HCT116 (cell line): ENCODE data around the gene CYB5R3. TPM values are rescaled to one million over a fixed set of nuclear protein-coding genes. Genes with fewer than 3 reads are reported as not detected.

Experiments
- ATAC-seq: fragments of 200-7000 bp; cut with Tn5 transposase; 2 replicates; pipeline ENCODE4 v1.9.1; 2020; ENCODE audit warnings: mild to moderate bottlenecking, moderate library complexity
- BruUV-seq: library from RNA; stranded (reverse); fragments of 400-500 nt; replicated peaks from 2 replicates; lab custom pipeline; 2021; lab: Mats Ljungman, UMichigan
- CTCF ChIA-PET: fragments of 300-600 bp; sonication (Branson Sonifier 250); formaldehyde crosslinking; loops from one replicate; lab custom pipeline; 2021; ENCODE audit warnings: antibody characterized with exemption; lab: Charles Lee
- POLR2A ChIA-PET: fragments of 300-600, 350-600 bp; sonication (Branson Sonifier 250); formaldehyde crosslinking; loops from one replicate; lab custom pipeline; 2021; ENCODE audit warnings: antibody characterized with exemption; lab: Charles Lee
- RAD21 ChIA-PET, 2 experiments: fragments of 300-600 bp; sonication (Branson Sonifier 250); formaldehyde crosslinking; loops; one replicate each; lab custom pipeline; 2023; ENCODE audit warnings: low total read pairs in 2 of 2; ENCODE audit not compliant: uncharacterized antibody in 2 of 2, unreplicated experiment in 2 of 2, low non-redundant PET in 1 of 2; lab: Charles Lee
- DNase-seq: peaks from one replicate; pipeline ENCODE4 v3.0.0-alpha.2; 2010; ENCODE audit warnings: low read depth, low spot score
- H2AFZ ChIP-seq: fragments of 200-600 bp; shearing (Covaris generic), sonication (generic); 2 replicates; pipeline ENCODE4 v1.6.1; 2017; ENCODE audit warnings: low read depth, mixed run types, mixed read lengths, antibody characterized with exemption, low read length; ENCODE audit not compliant: poor library complexity, severe bottlenecking
- H3K27ac ChIP-seq: 2 replicates; pipeline ENCODE4 v1.5.1; 2012; ENCODE audit warnings: low read depth, low read length
- H3K27me3 ChIP-seq: fragments of 200-600 bp; sonication (generic); 2 replicates; pipeline ENCODE4 v1.6.1; 2016; ENCODE audit warnings: mixed run types, low read length, mixed read lengths; ENCODE audit not compliant: insufficient read depth
- H3K36me3 ChIP-seq, 2 experiments: fragments of 200-500 bp in 1 of 2; fragments of 200-600 bp in 1 of 2; sonication (Bioruptor generic) in 1 of 2; sonication (generic) in 1 of 2; 2 replicates each; pipeline versions ENCODE4 v1.5.1 to v1.6.1; 2014 to 2016; ENCODE audit warnings: low read length in 2 of 2, inconsistent platforms in 1 of 2, mixed read lengths in 1 of 2, mixed run types in 1 of 2; ENCODE audit not compliant: insufficient read depth in 2 of 2, control insufficient read depth in 1 of 2
- H3K4me1 ChIP-seq, 2 experiments: fragments of 200-600 bp in 1 of 2; sonication (generic) in 1 of 2; 2 replicates each; pipeline versions ENCODE4 v1.5.1 to v1.6.1; 2012 to 2017; ENCODE audit warnings: low read length in 2 of 2, inconsistent platforms in 1 of 2, mild to moderate bottlenecking in 1 of 2, mixed read lengths in 1 of 2, mixed run types in 1 of 2, moderate library complexity in 1 of 2; ENCODE audit not compliant: insufficient read depth in 2 of 2, control insufficient read depth in 1 of 2
- H3K4me2 ChIP-seq: fragments of 200-600 bp; sonication (generic); 2 replicates; pipeline ENCODE4 v1.6.1; 2017; ENCODE audit warnings: mixed run types, low read length, mixed read lengths
- H3K4me3 ChIP-seq, 2 experiments: fragments of 200-600 bp in 1 of 2; sonication (generic) in 1 of 2; replicated peaks in 1 of 2; 2 replicates each; pipeline ENCODE4 v1.5.1; 2011 to 2016; ENCODE audit warnings: low read length in 2 of 2, control low read depth in 1 of 2, low read depth in 1 of 2, mild to moderate bottlenecking in 1 of 2, mixed read lengths in 1 of 2, mixed run types in 1 of 2
- H3K79me2 ChIP-seq: fragments of 200-600 bp; sonication (generic); 2 replicates; pipeline ENCODE4 v1.6.1; 2017; ENCODE audit warnings: mild to moderate bottlenecking, mixed run types, low read length, moderate library complexity, mixed read lengths; ENCODE audit not compliant: insufficient read depth
- H3K9ac ChIP-seq: fragments of 200-600 bp; sonication (generic); 2 replicates; pipeline ENCODE4 v1.6.1; 2016; ENCODE audit warnings: low read length, mixed read lengths
- H3K9me2 ChIP-seq: fragments of 200-600 bp; sonication (generic), shearing (Covaris generic); 2 replicates; pipeline ENCODE4 v1.6.1; 2017; ENCODE audit warnings: mixed run types, mild to moderate bottlenecking, moderate library complexity; ENCODE audit not compliant: insufficient read depth
- H3K9me3 ChIP-seq, 2 experiments: fragments of 200-500 bp in 1 of 2; fragments of 200-600 bp in 1 of 2; sonication (Bioruptor generic) in 1 of 2; sonication (generic) in 1 of 2; 2 replicates each; pipeline ENCODE4 v1.6.1; 2014 to 2017; ENCODE audit warnings: low read length in 2 of 2, mixed read lengths in 2 of 2, inconsistent platforms in 1 of 2, low read depth in 1 of 2, mild to moderate bottlenecking in 1 of 2, mixed run types in 1 of 2, moderate library complexity in 1 of 2; ENCODE audit not compliant: control insufficient read depth in 1 of 2, insufficient read depth in 1 of 2
- H4K20me1 ChIP-seq: fragments of 200-600 bp; sonication (generic), shearing (Covaris generic); 2 replicates; pipeline ENCODE4 v1.6.1; 2017; ENCODE audit warnings: mixed run types, mild to moderate bottlenecking, moderate library complexity; ENCODE audit not compliant: insufficient read depth
- ATF3 ChIP-seq: IDR thresholded peaks from 2 replicates; pipeline ENCODE4 v1.6.1; 2012
- CBX3 ChIP-seq: IDR thresholded peaks from 2 replicates; pipeline ENCODE4 v1.6.1; 2012; ENCODE audit warnings: low read depth
- CEBPB ChIP-seq: IDR thresholded peaks from 2 replicates; pipeline ENCODE4 v1.6.1; 2012; ENCODE audit warnings: low read depth
- CTCF ChIP-seq, 3 experiments: fragments of 200-600 bp in 1 of 3; sonication (generic) in 1 of 3; IDR thresholded peaks in 2 of 3; conservative IDR thresholded peaks in 1 of 3; 2 replicates each; pipeline ENCODE4 v1.5.1; 2012 to 2017; ENCODE audit warnings: low read depth in 2 of 3, low read length in 2 of 3, antibody characterized with exemption in 1 of 3, borderline replicate concordance in 1 of 3, control low read depth in 1 of 3, mild to moderate bottlenecking in 1 of 3, mixed read lengths in 1 of 3, mixed run types in 1 of 3, moderate library complexity in 1 of 3; ENCODE audit not compliant: insufficient read depth in 1 of 3
- ELF1 ChIP-seq: IDR thresholded peaks from 2 replicates; pipeline ENCODE4 v1.6.1; 2012; ENCODE audit warnings: low read depth, borderline replicate concordance
- EZH2 ChIP-seq: fragments of 200-600 bp; sonication (generic); IDR thresholded peaks from 2 replicates; pipeline ENCODE4 v1.6.1; 2017; ENCODE audit warnings: antibody characterized with exemption, mixed run types
- EZH2phosphoT487 ChIP-seq: fragments of 200-600 bp; IDR thresholded peaks from 2 replicates; pipeline ENCODE4 v1.6.1; 2018; ENCODE audit warnings: antibody characterized with exemption, borderline replicate concordance
- JUND ChIP-seq: IDR thresholded peaks from 2 replicates; pipeline ENCODE4 v1.6.1; 2012
- MAX ChIP-seq: IDR thresholded peaks from 2 replicates; pipeline ENCODE4 v1.6.1; 2012
- POLR2A ChIP-seq: IDR thresholded peaks from 2 replicates; pipeline ENCODE4 v1.7.0; 2011; ENCODE audit warnings: borderline replicate concordance; ENCODE audit not compliant: insufficient read depth, insufficient read length; ENCODE audit errors: extremely low read depth
- RAD21 ChIP-seq: IDR thresholded peaks from 2 replicates; pipeline ENCODE4 v1.6.1; 2012; ENCODE audit warnings: low read depth, mild to moderate bottlenecking
- REST ChIP-seq: IDR thresholded peaks from 2 replicates; pipeline ENCODE4 v1.6.1; 2012; ENCODE audit warnings: low read depth
- SIN3A ChIP-seq: IDR thresholded peaks from 2 replicates; pipeline ENCODE4 v1.6.1; 2012; ENCODE audit warnings: low read depth
- ZFX ChIP-seq: fragments of 450-650 bp; IDR thresholded peaks from 2 replicates; pipeline ENCODE4 v1.6.1; 2017
- ZNF274 ChIP-seq: fragments of 200-500 bp; sonication (Bioruptor generic); IDR thresholded peaks from 2 replicates; pipeline ENCODE4 v1.6.1; 2014; ENCODE audit warnings: mild to moderate bottlenecking, low read depth, low read length, inconsistent platforms
- intact Hi-C: fragments of 100-400 bp; cut with micrococcal nuclease; formaldehyde crosslinking; loops from 2 replicates; pipeline ENCODE4 v1.10.0; 2022
- total RNA-seq: library from RNA; stranded (reverse); gene quantifications from one replicate; pipeline ENCODE4 v1.2.1, GENCODE V29; 2021; ENCODE audit not compliant: unreplicated experiment

The CYB5R3 gene
- total RNA-seq, 1 experiment from 2014 or later = 127 TPM

GRCh38 chr22:42680648-42681047 is 31.5 kb upstream of the CYB5R3 start (continued):
- no peak for TF ChIP-seq ZFX
- TF ChIP-seq RAD21 = no peak

- ChIA-PET RAD21 (no interaction called here), CTCF (no interaction called here), POLR2A (no interaction called here)
- Histone ChIP-seq H2AFZ (no peak overlapping the region), H3K4me2 (no peak overlapping the region), H3K9me2 (no peaks in the 10 kb centered on the region), H3K4me1 (peaks cover 6 to 12% of the 10 kb centered on the region in 2 experiments; a peak in 3 of 4 replicates), H3K9ac (no peak overlapping the region), H3K79me2 (no peaks in the 10 kb centered on the region), H3K4me3 (no peak overlapping the region), H3K36me3 (no peaks in the 10 kb centered on the region), H4K20me1 (no peaks in the 10 kb centered on the region), H3K27me3 (no peaks in the 10 kb centered on the region), H3K27ac (no peak overlapping the region), H3K9me3 (peaks cover 0 to 10% of the 10 kb centered on the region in 2 experiments; a peak in 1 of 4 replicates)
- BruUV-seq = no TSS peak
- TF ChIP-seq REST (no peak), CEBPB (no peak), RAD21 (no peak), POLR2A (no peak), CBX3 (no peak), ZNF274 (no peak), EZH2 (no peak), EZH2phosphoT487 (no peak), SIN3A (no peak), ATF3 (no peak), CTCF (IDR thresholded peaks at IDR 0.05 in 2 of 3, conservative IDR thresholded peaks at IDR 0.05 in 1 of 3; ENCODE audit: borderline replicate concordance in 1 of 3, insufficient read depth in 1 of 3, low read depth in 2 of 3, low read length in 2 of 3) (no peak), ELF1 (no peak), JUND (no peak), ZFX (no peak), MAX (no peak)
- intact Hi-C loops = no loop called here
- DNase-seq (no peak), ATAC-seq (no peak)
Observed at GRCh38 chr22:42679691-42680090, 30.5 kb upstream of the CYB5R3 start.
